Spleen (tissue), 7 donors: Measurements from ENCODE around the gene CPT1A.

Experiments used
- CTCF ChIP-seq, 11 experiments: fragments of 200-600 bp in 7 of 11; fragments of 450-650 bp in 4 of 11; sonication (generic) in 4 of 11; IDR thresholded peaks in 8 of 11; conservative IDR thresholded peaks in 3 of 11; 1 replicate in 7 of 11; 2 replicates in 4 of 11; pipeline versions ENCODE4 v1.4.0 to v1.8.0; 2016 to 2021; ENCODE audit warnings: antibody characterized with exemption in 11 of 11, inconsistent platforms in 4 of 11, mild to moderate bottlenecking in 1 of 11
- POLR2A ChIP-seq, 3 donors: fragments of 450-650 bp; IDR thresholded peaks; one replicate each; pipeline ENCODE4 v1.5.1; 2017; ENCODE audit warnings: antibody characterized with exemption in 3 of 3, mild to moderate bottlenecking in 1 of 3
- donor health status: DM: no; HTN: no; CAD: no; lungs with moderate emphysema.
- donor health status: DM: no; HTN: no; CAD: no.
- donor health status: DM: no; HTN: no; CAD: no.

- TF ChIP-seq CTCF (IDR thresholded peaks at IDR 0.05 in 8 of 11, conservative IDR thresholded peaks at IDR 0.05 in 3 of 11) (no peak), POLR2A (IDR thresholded peaks at IDR 0.05) (no peak)
Observed at GRCh38 chr11:68863553-68864265, 22.0 kb upstream of the CPT1A start.
